Mucosa of stomach (tissue), 1 donor: ENCODE data around the gene ACR.
"Not testable (repeated sequence)": the region's sequence is repeated elsewhere in the genome, so short reads cannot be mapped to it uniquely, and the experiment has no call there.

Experiments used
- H3K27me3 ChIP-seq: one replicate; pipeline ENCODE4 v1.7.0; 2013; ENCODE audit warnings: mild to moderate bottlenecking, low read length; ENCODE audit not compliant: control insufficient read depth, insufficient read depth
- H3K36me3 ChIP-seq: one replicate; pipeline ENCODE4 v1.7.0; 2013; ENCODE audit warnings: low read length; ENCODE audit not compliant: control insufficient read depth, insufficient read depth
- H3K4me1 ChIP-seq: one replicate; pipeline ENCODE4 v1.7.0; 2013; ENCODE audit warnings: mild to moderate bottlenecking, low read length; ENCODE audit not compliant: control insufficient read depth, insufficient read depth
- H3K4me3 ChIP-seq: one replicate; pipeline ENCODE4 v1.7.0; 2013; ENCODE audit warnings: low read length
- H3K9ac ChIP-seq: one replicate; pipeline ENCODE4 v1.7.0; 2013; ENCODE audit warnings: mild to moderate bottlenecking, low read length, moderate library complexity
- H3K9me3 ChIP-seq: one replicate; pipeline ENCODE4 v1.7.0; 2013; ENCODE audit warnings: mild to moderate bottlenecking, low read length, moderate library complexity; ENCODE audit not compliant: control insufficient read depth
- donor health status: Pancreatic carcinoma.

The ACR gene

GRCh38 chr22:50749302-50750074 lies 11.5 kb downstream of the ACR start:
- H3K9ac ChIP-seq, H3K36me3 ChIP-seq, H3K27me3 ChIP-seq, H3K9me3 ChIP-seq, H3K4me1 ChIP-seq, H3K4me3 ChIP-seq: not testable (repeated sequence)

DNA sequence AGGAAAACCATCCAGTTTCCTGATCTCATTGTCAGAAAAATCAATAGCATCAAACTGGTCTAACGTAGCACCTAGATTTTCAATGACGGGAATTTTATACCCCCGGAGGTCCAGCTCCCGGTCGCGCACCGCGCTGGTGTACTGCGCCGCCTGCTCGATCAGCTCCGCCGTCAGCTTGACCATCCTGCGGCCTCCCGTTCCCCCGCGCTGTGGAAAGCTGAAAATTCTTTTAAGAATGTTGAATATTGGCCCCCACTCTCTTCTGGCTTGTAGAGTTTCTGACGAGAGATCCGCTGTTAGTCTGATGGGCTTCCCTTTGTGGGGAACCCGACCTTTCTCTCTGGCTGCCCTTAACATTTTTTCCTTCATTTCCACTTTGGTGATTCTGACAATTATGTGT lies 17.2 kb downstream of the ACR start:
- H3K9ac ChIP-seq, H3K4me1 ChIP-seq, H3K4me3 ChIP-seq, H3K27me3 ChIP-seq, H3K9me3 ChIP-seq, H3K36me3 ChIP-seq: not testable (repeated sequence)

- not testable (repeated sequence) for H3K4me1 ChIP-seq, H3K9ac ChIP-seq, H3K36me3 ChIP-seq, H3K27me3 ChIP-seq, H3K4me3 ChIP-seq, H3K9me3 ChIP-seq
These were observed 18.4 kb downstream of the ACR start for GRCh38 chr22:50756406-50756805.

- H3K9me3 ChIP-seq, H3K9ac ChIP-seq, H3K4me1 ChIP-seq, H3K4me3 ChIP-seq, H3K36me3 ChIP-seq, H3K27me3 ChIP-seq: not testable (repeated sequence)
These were observed 19.0 kb downstream of the ACR start for GRCh38 chr22:50756949-50757491.

- H3K36me3 ChIP-seq, H3K9ac ChIP-seq, H3K4me3 ChIP-seq, H3K4me1 ChIP-seq, H3K9me3 ChIP-seq, H3K27me3 ChIP-seq: not testable (repeated sequence)
These were observed 21.8 kb downstream of the ACR start for GRCh38 chr22:50759597-50760341.

DNA sequence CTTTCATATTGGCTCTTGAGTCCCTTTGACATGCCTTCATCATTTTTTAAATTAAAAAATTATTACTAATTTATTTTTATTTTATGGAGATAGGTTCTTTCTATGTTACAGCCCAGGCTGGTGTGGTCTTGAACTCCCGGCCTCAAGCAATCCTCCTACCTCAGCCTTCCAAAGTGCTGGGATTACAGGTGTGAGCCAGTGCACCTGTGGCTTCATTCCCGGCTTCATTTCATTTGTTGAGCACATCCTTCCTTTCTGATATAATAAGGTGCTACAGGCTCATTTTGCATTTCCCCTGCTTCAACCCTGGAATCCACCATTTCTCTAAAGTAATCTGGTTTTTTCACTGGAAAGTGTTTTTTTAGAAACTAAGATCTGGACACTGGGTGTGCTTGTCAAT lies 23.8 kb downstream of the ACR start:
- not testable (repeated sequence) for H3K27me3 ChIP-seq, H3K4me3 ChIP-seq, H3K4me1 ChIP-seq, H3K36me3 ChIP-seq, H3K9me3 ChIP-seq, H3K9ac ChIP-seq

DNA sequence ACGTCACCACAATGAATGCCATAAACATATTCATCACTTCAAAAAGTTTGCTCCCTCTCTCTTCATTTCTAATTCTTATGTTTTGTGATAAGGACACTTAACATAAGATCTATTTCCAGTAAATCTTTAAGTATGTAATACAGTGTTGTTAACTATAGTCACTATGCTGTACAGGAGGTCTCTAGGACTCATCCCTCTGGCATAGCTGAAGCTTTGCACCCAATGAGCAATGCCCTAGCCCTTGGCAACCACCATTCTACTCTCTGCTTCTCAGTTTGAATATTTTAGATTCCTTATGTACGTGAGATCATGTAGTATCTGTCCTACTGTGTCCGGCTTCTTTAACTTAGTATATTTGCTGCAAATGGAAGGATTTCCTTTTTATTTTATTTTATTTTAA lies 26.3 kb downstream of the ACR start:
- not testable (repeated sequence) for H3K4me1 ChIP-seq, H3K36me3 ChIP-seq, H3K9me3 ChIP-seq, H3K9ac ChIP-seq, H3K27me3 ChIP-seq, H3K4me3 ChIP-seq

- H3K4me1 ChIP-seq, H3K27me3 ChIP-seq, H3K9ac ChIP-seq, H3K9me3 ChIP-seq, H3K4me3 ChIP-seq, H3K36me3 ChIP-seq: not testable (repeated sequence)
These were observed 37.1 kb downstream of the ACR start for GRCh38 chr22:50775132-50775531.

DNA sequence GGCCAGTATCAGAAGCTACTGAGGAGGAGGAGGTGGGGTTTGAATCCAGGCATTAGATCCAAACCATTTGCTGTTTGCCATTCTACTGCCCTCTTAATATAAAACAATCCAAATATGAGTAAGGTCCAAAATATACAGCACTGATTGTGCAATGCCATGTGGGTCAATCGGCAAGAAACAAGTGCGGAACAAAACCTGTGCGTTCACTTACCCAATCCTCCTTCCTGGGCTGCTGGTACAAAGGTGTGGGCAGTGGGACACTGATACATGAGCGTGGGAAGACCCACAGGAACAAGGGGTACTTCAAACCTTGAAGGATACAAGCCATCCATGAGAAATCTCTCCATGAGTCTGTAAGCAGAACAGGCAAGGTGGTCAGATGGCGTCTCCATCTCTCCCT lies 39.6 kb downstream of the ACR start:
- not testable (repeated sequence) for H3K27me3 ChIP-seq, H3K36me3 ChIP-seq, H3K9ac ChIP-seq, H3K4me1 ChIP-seq, H3K9me3 ChIP-seq, H3K4me3 ChIP-seq

GRCh38 chr22:50780244-50780643 lies 42.2 kb downstream of the ACR start:
- not testable (repeated sequence) for H3K4me1 ChIP-seq, H3K9me3 ChIP-seq, H3K27me3 ChIP-seq, H3K9ac ChIP-seq, H3K36me3 ChIP-seq, H3K4me3 ChIP-seq

DNA sequence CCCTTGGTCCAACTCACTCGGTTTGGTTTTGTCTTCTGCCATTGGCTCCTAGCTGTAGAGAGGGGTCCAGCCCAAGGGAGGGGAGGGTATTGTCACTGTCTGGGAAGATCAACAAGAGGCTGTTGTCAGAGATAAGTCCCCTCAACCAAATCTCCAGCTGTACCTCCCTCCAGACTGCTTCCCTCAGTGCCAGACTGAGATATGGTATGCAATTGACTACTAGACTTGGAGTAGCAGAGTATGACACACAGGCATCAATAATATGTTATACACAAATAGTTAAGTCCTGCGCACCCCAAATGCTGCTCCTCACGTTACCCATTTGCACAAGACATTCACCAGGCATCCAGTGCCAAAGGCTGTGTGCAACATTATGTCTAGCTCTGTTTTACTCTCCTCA lies 44.2 kb downstream of the ACR start:
- not testable (repeated sequence) for H3K4me1 ChIP-seq, H3K9ac ChIP-seq, H3K27me3 ChIP-seq, H3K4me3 ChIP-seq, H3K9me3 ChIP-seq, H3K36me3 ChIP-seq

DNA sequence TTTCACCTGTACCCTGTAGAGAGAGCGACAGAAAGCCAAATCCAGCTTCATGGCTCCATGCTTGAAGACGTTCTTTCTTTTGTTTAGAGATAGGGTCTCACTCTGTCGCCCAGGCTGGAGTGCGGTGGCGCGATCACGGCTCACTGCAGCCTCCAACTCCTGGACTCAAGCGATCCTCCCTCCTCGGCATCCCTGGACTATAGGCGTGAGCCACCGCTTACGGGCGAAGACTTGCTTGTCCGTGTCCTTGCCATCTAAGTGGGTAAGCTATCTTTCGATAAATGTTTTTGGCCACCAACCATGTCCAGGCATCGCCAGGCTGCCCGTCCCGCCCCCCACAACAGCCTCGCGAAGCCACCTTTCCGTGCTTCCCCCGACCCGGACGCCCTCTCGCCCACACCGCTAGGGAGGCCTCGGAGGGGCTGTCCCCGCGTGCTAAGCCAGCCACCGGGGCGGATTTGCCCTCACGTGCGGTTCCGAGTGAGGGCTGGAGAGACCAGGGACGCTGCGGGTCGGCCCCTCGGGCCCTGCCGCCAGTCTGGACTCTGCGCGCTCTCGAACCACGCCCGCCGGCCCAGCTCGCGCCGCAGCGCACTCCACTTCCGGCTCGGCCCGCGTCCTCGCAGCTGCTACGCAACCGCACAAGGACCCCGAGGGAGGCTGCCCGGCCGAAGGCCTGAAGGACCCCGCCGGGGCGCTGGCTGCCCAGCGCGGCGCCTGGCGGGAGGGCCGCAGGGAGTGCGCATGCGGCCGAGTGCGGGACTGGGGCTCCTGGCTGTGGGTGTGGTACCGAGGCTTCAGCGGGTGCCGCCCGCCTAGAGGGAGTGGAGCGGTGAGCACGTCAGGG lies 45.3 kb downstream of the ACR start, which contains the start of gene RABL2B:
TSS of gene RABL2B (minus strand) at position 604 of the 847 bp plus-strand sequence. CDS start 1,342 bp downstream, outside the sequence.
- H3K27me3 ChIP-seq, H3K36me3 ChIP-seq, H3K4me1 ChIP-seq, H3K9me3 ChIP-seq, H3K4me3 ChIP-seq: not testable (repeated sequence)
- H3K9ac ChIP-seq: peak within 1 kb of the TSS; percentile 41
